ENCODE data around the gene SPRR2B. TPM values are rescaled to one million over a fixed set of nuclear protein-coding genes. Genes with fewer than 3 reads are reported as not detected.

SPRR2B gene
- total and polyA plus RNA-seq, 12 donors = not detected

DNA sequence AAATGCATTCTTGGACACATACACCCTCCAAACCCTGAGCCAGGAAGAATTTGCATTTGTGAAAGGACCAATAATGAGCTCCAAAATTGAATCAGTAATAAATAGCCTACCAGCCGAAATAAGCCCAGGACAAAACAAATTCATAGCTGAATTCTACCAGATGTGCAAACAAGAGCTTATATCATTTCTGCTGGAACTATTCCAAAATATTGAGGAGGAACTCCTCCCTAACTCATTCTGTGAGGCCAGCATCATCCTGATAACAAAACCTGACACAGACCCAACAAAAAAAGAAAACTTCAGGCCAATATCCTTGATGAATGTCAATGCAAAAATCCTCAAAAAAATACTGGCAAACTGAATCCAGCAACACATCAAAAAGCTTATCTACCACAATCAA is 16.2 kb upstream of the SPRR2B start:
- Histone ChIP-seq H3K9me3 (peaks cover 0 to 9% (median 0%) of the 10 kb centered on the region in 11 donors), H3K4me3 (no peak overlapping the region), H3K36me3 (no peaks in the 10 kb centered on the region), H3K27ac (no peak overlapping the region), H3K4me1 (no peaks in the 10 kb centered on the region), H3K27me3 (no peaks in the 10 kb centered on the region)
- ATAC-seq (no peak), DNase-seq (no peak)
- intact Hi-C loops (cut with DNase I) = no loop called here
- TF ChIP-seq, protein P1, sequence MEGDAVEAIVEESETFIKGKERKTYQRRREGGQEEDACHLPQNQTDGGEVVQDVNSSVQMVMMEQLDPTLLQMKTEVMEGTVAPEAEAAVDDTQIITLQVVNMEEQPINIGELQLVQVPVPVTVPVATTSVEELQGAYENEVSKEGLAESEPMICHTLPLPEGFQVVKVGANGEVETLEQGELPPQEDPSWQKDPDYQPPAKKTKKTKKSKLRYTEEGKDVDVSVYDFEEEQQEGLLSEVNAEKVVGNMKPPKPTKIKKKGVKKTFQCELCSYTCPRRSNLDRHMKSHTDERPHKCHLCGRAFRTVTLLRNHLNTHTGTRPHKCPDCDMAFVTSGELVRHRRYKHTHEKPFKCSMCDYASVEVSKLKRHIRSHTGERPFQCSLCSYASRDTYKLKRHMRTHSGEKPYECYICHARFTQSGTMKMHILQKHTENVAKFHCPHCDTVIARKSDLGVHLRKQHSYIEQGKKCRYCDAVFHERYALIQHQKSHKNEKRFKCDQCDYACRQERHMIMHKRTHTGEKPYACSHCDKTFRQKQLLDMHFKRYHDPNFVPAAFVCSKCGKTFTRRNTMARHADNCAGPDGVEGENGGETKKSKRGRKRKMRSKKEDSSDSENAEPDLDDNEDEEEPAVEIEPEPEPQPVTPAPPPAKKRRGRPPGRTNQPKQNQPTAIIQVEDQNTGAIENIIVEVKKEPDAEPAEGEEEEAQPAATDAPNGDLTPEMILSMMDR (IDR thresholded peaks at IDR 0.05) = no peak
- 65 to 77% methylated on average over 1 of the region's 1 CpG for WGBS, 2 donors

DNA sequence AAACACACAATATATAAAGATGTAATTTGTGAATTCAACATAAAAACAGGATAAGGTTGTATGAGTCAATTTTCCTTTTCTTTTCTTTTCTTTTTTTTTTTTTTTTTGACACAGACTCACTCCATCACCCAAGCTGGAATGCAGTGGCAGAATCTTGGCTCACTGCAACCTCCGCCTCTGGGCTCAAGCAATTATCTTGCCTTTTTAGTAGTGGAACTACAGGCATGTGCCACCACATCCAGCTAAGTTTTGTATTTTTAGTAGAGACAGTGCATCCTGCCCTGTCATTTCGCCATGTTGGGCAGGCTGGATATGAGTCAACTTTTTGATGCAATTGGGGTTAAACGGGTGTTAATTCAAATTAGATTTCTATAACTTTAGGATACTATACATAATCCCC is 10.3 kb upstream of the SPRR2B start:
- TF ChIP-seq, protein P1 (IDR thresholded peaks at IDR 0.05) = no peak

DNA sequence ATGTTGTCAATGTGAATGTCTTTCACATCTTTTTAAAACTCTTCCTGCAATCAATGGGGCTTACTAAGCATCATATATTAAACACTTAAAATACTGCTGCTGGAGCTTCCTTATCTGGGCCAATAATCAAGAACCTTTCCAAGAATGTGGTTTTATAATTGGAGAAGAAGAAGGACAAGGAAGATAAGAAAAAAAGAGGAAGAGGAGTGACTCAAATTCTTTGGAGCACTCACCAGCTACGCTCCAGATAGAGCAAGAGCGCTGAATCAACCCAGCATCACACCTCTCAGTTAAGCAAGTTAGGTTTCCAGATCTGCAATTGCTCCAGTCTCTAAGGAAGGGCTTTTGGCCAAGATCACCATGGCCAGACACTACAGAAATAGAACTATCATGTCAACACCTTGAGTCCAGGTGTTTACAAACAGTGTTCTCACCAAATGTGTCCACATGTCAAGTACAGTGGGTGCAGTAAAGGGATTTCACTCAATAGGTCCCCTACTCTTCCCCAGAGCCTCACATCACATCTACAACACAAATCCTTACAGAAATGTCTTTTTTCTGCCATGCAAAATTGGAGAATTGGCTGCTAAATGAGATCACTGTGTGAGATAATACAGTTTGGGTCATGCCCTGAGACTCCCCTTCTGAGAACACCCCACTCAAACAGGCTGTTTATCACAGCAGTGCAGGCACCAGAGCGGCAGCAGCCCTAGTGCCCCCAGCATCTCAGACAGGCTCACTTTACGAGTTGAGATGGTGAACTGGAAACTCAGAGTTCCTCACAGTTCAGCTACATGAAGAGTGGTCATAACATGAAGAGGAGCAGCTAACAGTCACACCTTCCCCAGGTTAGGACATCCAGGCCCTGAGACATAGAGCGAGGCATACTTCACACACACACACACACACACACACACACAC is 1.7 kb upstream of the SPRR2B start:
- TF ChIP-seq, protein P1 (IDR thresholded peaks at IDR 0.05) = no peak
- H3K36me3 ChIP-seq = no peaks in the 10 kb centered on the region
- H3K27me3 ChIP-seq = no peaks in the 10 kb centered on the region
- peaks cover 0 to under 1% (median 0%) of the 10 kb centered on the region in 11 donors for H3K9me3 ChIP-seq
- DNase-seq = no peak
- H3K4me3 ChIP-seq = no peak overlapping the region
- intact Hi-C loops (cut with DNase I) = no loop called here
- no peaks in the 10 kb centered on the region for H3K4me1 ChIP-seq
- no peak overlapping the region for H3K27ac ChIP-seq
- ATAC-seq = no peak
- WGBS, 2 donors = 69 to 75% methylated on average over 5 of the region's 5 CpGs

More for the DNA sequence above, 10.3 kb upstream of the SPRR2B start:
- Histone ChIP-seq H3K4me3 (no peak overlapping the region), H3K4me1 (no peaks in the 10 kb centered on the region), H3K36me3 (no peaks in the 10 kb centered on the region), H3K9me3 (peaks cover 0 to 32% (median 0%) of the 10 kb centered on the region in 11 donors), H3K27me3 (no peaks in the 10 kb centered on the region), H3K27ac (no peak overlapping the region)
- DNase-seq = no peak
- WGBS, 2 donors = 69 to 70% methylated on average over 3 of the region's 3 CpGs
- intact Hi-C loops (cut with DNase I) = no loop called here
- ATAC-seq = no peak

DNA sequence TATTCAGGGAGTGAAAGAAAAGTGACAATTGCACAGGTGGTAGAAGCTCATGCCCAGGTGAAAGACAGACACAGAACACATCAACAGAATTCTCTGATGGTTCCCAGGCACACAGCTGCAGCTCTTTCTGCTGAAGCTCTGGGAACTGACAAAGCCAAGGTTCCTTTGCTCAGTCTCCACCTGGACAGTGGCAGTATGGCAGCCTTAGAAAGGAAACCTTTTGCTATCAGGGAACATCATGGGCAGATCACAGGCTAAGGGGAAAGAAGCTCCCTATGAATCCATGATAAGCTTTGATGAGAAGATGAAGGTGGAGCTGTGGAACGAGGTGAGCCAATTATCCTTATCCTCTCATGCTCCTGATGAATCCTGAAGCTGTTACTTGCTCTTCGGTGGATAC is 1.2 kb downstream of the SPRR2B start:
- 52 to 56% methylated on average over 2 of the region's 2 CpGs for WGBS, 2 donors
- Histone ChIP-seq H3K36me3 (no peaks in the 10 kb centered on the region), H3K27me3 (no peaks in the 10 kb centered on the region), H3K4me3 (no peak overlapping the region), H3K9me3 (no peaks in the 10 kb centered on the region), H3K27ac (no peak overlapping the region), H3K4me1 (no peaks in the 10 kb centered on the region)
- no peak for ATAC-seq
- intact Hi-C loops (cut with DNase I) = loop anchor here in 1 of 10 donors (2.0 kb wide), 1 partner anchor 25 kb away; the partner anchor contains the start of gene SPRR2E
- TF ChIP-seq, protein P1 (IDR thresholded peaks at IDR 0.05) = no peak
- DNase-seq = no peak

Data from heart right ventricle (tissue), 16 donors.